ENCODE measurements around the gene PMCH.
"Not testable (repeated sequence)": the region's sequence is repeated elsewhere in the genome, so short reads cannot be mapped to it uniquely, and the experiment has no call there.

PMCH gene

GRCh38 chr12:102195826-102196225, 1.8 kb downstream of the PMCH start:
- no peaks in the 10 kb centered on the region for H3K4me1 ChIP-seq (ENCODE audit: control insufficient read depth, insufficient read depth, low read length)
- no peak overlapping the region for H3K27ac ChIP-seq (ENCODE audit: low read length)
- H3K4me3 ChIP-seq (ENCODE audit: low read length) = no peak overlapping the region
- H3K27me3 ChIP-seq (ENCODE audit: control insufficient read depth, insufficient read depth, low read length) = no peaks in the 10 kb centered on the region
- H3K36me3 ChIP-seq (ENCODE audit: control insufficient read depth, insufficient read depth, low read length) = no peaks in the 10 kb centered on the region
- no peak for DNase-seq (ENCODE audit: low read depth, low spot score)
- WGBS (ENCODE audit: insufficient coverage, insufficient read length) = no CpG with 5 or more reads among the region's 4 CpGs
- no peaks in the 10 kb centered on the region for H3K9me3 ChIP-seq (ENCODE audit: control insufficient read depth, insufficient read depth, low read length)

GRCh38 chr12:102182635-102183034, 15.0 kb downstream of the PMCH start:
- H3K4me3 ChIP-seq (ENCODE audit: low read length) = no peak overlapping the region

GRCh38 chr12:102174761-102175160, 22.9 kb downstream of the PMCH start:
- no CpG with 5 or more reads among the region's 2 CpGs for WGBS (ENCODE audit: insufficient coverage, insufficient read length)
- no peaks in the 10 kb centered on the region for H3K27me3 ChIP-seq (ENCODE audit: control insufficient read depth, insufficient read depth, low read length)
- no peaks in the 10 kb centered on the region for H3K4me1 ChIP-seq (ENCODE audit: control insufficient read depth, insufficient read depth, low read length)
- H3K9me3 ChIP-seq (ENCODE audit: control insufficient read depth, insufficient read depth, low read length) = no peaks in the 10 kb centered on the region
- no peaks in the 10 kb centered on the region; the same call in 1 of the 2 replicates for H3K36me3 ChIP-seq (ENCODE audit: control insufficient read depth, insufficient read depth, low read length)
- no peak overlapping the region for H3K4me3 ChIP-seq (ENCODE audit: low read length)
- H3K27ac ChIP-seq (ENCODE audit: low read length) = no peak overlapping the region
- DNase-seq (ENCODE audit: low read depth, low spot score) = no peak

More at GRCh38 chr12:102182635-102183034, 15.0 kb downstream of the PMCH start:
- no peak overlapping the region for H3K27ac ChIP-seq (ENCODE audit: low read length)
- no peaks in the 10 kb centered on the region for H3K4me1 ChIP-seq (ENCODE audit: control insufficient read depth, insufficient read depth, low read length)
- H3K27me3 ChIP-seq (ENCODE audit: control insufficient read depth, insufficient read depth, low read length) = no peaks in the 10 kb centered on the region
- no peaks in the 10 kb centered on the region for H3K9me3 ChIP-seq (ENCODE audit: control insufficient read depth, insufficient read depth, low read length)
- no CpG with 5 or more reads among the region's 2 CpGs for WGBS (ENCODE audit: insufficient coverage, insufficient read length)
- H3K36me3 ChIP-seq (ENCODE audit: control insufficient read depth, insufficient read depth, low read length) = no peaks in the 10 kb centered on the region
- no peak for DNase-seq (ENCODE audit: low read depth, low spot score)

- Histone ChIP-seq H3K4me3 (ENCODE audit: low read length) (no peak overlapping the region), H3K27ac (ENCODE audit: low read length) (no peak overlapping the region), H3K4me1 (ENCODE audit: control insufficient read depth, insufficient read depth, low read length) (no peaks in the 10 kb centered on the region), H3K27me3 (ENCODE audit: control insufficient read depth, insufficient read depth, low read length) (no peaks in the 10 kb centered on the region), H3K36me3 (ENCODE audit: control insufficient read depth, insufficient read depth, low read length) (no peaks in the 10 kb centered on the region; the same call in 1 of the 2 replicates), H3K9me3 (ENCODE audit: control insufficient read depth, insufficient read depth, low read length) (no peaks in the 10 kb centered on the region)
- no peak for DNase-seq (ENCODE audit: low read depth, low spot score)
- WGBS (ENCODE audit: insufficient coverage, insufficient read length) = no CpG with 5 or more reads among the region's 2 CpGs
Observed at GRCh38 chr12:102174117-102174516, 23.5 kb downstream of the PMCH start.

- no peak for DNase-seq (ENCODE audit: low read depth, low spot score)
- H3K27ac ChIP-seq (ENCODE audit: low read length) = no peak overlapping the region
Observed at GRCh38 chr12:102172436-102172835, 25.2 kb downstream of the PMCH start.

GRCh38 chr12:102171951-102172350, 25.7 kb downstream of the PMCH start:
- Histone ChIP-seq H3K9me3 (ENCODE audit: control insufficient read depth, insufficient read depth, low read length) (no peaks in the 10 kb centered on the region), H3K36me3 (ENCODE audit: control insufficient read depth, insufficient read depth, low read length) (no peaks in the 10 kb centered on the region; the same call in 1 of the 2 replicates), H3K27me3 (ENCODE audit: control insufficient read depth, insufficient read depth, low read length) (no peaks in the 10 kb centered on the region), H3K27ac (ENCODE audit: low read length) (no peak overlapping the region), H3K4me3 (ENCODE audit: low read length) (no peak overlapping the region), H3K4me1 (ENCODE audit: control insufficient read depth, insufficient read depth, low read length) (no peaks in the 10 kb centered on the region)
- no peak for DNase-seq (ENCODE audit: low read depth, low spot score)

More at GRCh38 chr12:102172436-102172835, 25.2 kb downstream of the PMCH start:
- H3K36me3 ChIP-seq (ENCODE audit: control insufficient read depth, insufficient read depth, low read length) = no peaks in the 10 kb centered on the region; the same call in 1 of the 2 replicates
- no peak overlapping the region for H3K4me3 ChIP-seq (ENCODE audit: low read length)
- H3K4me1 ChIP-seq (ENCODE audit: control insufficient read depth, insufficient read depth, low read length) = no peaks in the 10 kb centered on the region
- H3K9me3 ChIP-seq (ENCODE audit: control insufficient read depth, insufficient read depth, low read length) = no peaks in the 10 kb centered on the region
- H3K27me3 ChIP-seq (ENCODE audit: control insufficient read depth, insufficient read depth, low read length) = no peaks in the 10 kb centered on the region

- no peaks in the 10 kb centered on the region; the same call in 1 of the 2 replicates for H3K36me3 ChIP-seq (ENCODE audit: control insufficient read depth, insufficient read depth, low read length)
- no peaks in the 10 kb centered on the region for H3K27me3 ChIP-seq (ENCODE audit: control insufficient read depth, insufficient read depth, low read length)
- no peaks in the 10 kb centered on the region for H3K9me3 ChIP-seq (ENCODE audit: control insufficient read depth, insufficient read depth, low read length)
- no CpG with 5 or more reads among the region's 2 CpGs for WGBS (ENCODE audit: insufficient coverage, insufficient read length)
- no peak overlapping the region for H3K4me3 ChIP-seq (ENCODE audit: low read length)
- H3K27ac ChIP-seq (ENCODE audit: low read length) = no peak overlapping the region
- no peaks in the 10 kb centered on the region for H3K4me1 ChIP-seq (ENCODE audit: control insufficient read depth, insufficient read depth, low read length)
- no peak for DNase-seq (ENCODE audit: low read depth, low spot score)
Observed at GRCh38 chr12:102169922-102170621, 27.6 kb downstream of the PMCH start.

GRCh38 chr12:102167821-102168604, 29.6 kb downstream of the PMCH start:
- Histone ChIP-seq H3K36me3 (ENCODE audit: control insufficient read depth, insufficient read depth, low read length) (no peaks in the 10 kb centered on the region; the same call in 1 of the 2 replicates), H3K9me3 (ENCODE audit: control insufficient read depth, insufficient read depth, low read length) (no peaks in the 10 kb centered on the region), H3K27ac (ENCODE audit: low read length) (no peak overlapping the region), H3K4me3 (ENCODE audit: low read length) (no peak overlapping the region), H3K27me3 (ENCODE audit: control insufficient read depth, insufficient read depth, low read length) (no peaks in the 10 kb centered on the region), H3K4me1 (ENCODE audit: control insufficient read depth, insufficient read depth, low read length) (no peaks in the 10 kb centered on the region)
- DNase-seq (ENCODE audit: low read depth, low spot score) = no peak

GRCh38 chr12:102163383-102163782, 34.2 kb downstream of the PMCH start:
- Histone ChIP-seq H3K4me1 (ENCODE audit: control insufficient read depth, insufficient read depth, low read length) (no peaks in the 10 kb centered on the region), H3K9me3 (ENCODE audit: control insufficient read depth, insufficient read depth, low read length) (no peaks in the 10 kb centered on the region), H3K27ac (ENCODE audit: low read length) (no peak overlapping the region), H3K4me3 (ENCODE audit: low read length) (no peak overlapping the region), H3K27me3 (ENCODE audit: control insufficient read depth, insufficient read depth, low read length) (no peaks in the 10 kb centered on the region), H3K36me3 (ENCODE audit: control insufficient read depth, insufficient read depth, low read length) (no peaks in the 10 kb centered on the region)
- WGBS (ENCODE audit: insufficient coverage, insufficient read length) = no CpG with 5 or more reads among the region's 1 CpG
- DNase-seq (ENCODE audit: low read depth, low spot score) = no peak

GRCh38 chr12:102155206-102155605, 42.4 kb downstream of the PMCH start:
- DNase-seq (ENCODE audit: low read depth, low spot score); H3K4me3 ChIP-seq (ENCODE audit: low read length); H3K36me3 ChIP-seq (ENCODE audit: control insufficient read depth, insufficient read depth, low read length); H3K9me3 ChIP-seq (ENCODE audit: control insufficient read depth, insufficient read depth, low read length); H3K27me3 ChIP-seq (ENCODE audit: control insufficient read depth, insufficient read depth, low read length); H3K27ac ChIP-seq (ENCODE audit: low read length); H3K4me1 ChIP-seq (ENCODE audit: control insufficient read depth, insufficient read depth, low read length): not testable (repeated sequence)
- WGBS (ENCODE audit: insufficient coverage, insufficient read length) = no CpG with 5 or more reads among the region's 3 CpGs
